ENCODE data around the gene TSPAN18.
A peak's percentile ranks its signal among the peaks of the same experiment; 100 is the strongest.
"Not testable (repeated sequence)": the region's sequence is repeated elsewhere in the genome, so short reads cannot be mapped to it uniquely, and the experiment has no call there.

The TSPAN18 gene

DNA sequence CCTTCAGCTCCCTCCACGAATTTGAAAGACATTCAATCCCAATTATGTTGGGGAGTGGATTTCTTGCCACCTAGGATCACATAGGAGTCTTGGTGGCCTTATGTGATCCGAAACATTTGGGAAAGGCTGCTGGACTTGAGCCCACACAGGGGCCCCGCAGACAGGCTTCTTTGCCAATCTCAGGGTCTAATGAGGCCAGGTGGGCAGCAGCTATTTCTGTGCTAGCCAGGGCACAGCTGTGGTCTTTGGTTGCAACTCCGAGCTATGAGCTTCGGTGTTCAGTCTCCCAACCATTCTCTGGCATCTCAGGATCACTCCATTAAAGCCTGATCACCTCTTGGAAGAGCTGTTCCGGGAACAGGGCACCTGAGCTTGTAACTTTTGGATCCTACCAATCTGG is 139.5 kb downstream of the TSPAN18 start:
- Histone ChIP-seq H3K4me3 (replicated peaks; ENCODE audit: low read depth, low read length) (no peak overlapping the region), H3K36me3 (ENCODE audit: control insufficient read depth, insufficient read depth, low read length) (no peaks in the 10 kb centered on the region), H3K27me3 (replicated peaks; ENCODE audit: control insufficient read depth, insufficient read depth, low read length) (no peaks in the 10 kb centered on the region)
- no peak for DNase-seq (ENCODE audit: extremely low read depth, insufficient read length)
- TF ChIP-seq, protein P1, sequence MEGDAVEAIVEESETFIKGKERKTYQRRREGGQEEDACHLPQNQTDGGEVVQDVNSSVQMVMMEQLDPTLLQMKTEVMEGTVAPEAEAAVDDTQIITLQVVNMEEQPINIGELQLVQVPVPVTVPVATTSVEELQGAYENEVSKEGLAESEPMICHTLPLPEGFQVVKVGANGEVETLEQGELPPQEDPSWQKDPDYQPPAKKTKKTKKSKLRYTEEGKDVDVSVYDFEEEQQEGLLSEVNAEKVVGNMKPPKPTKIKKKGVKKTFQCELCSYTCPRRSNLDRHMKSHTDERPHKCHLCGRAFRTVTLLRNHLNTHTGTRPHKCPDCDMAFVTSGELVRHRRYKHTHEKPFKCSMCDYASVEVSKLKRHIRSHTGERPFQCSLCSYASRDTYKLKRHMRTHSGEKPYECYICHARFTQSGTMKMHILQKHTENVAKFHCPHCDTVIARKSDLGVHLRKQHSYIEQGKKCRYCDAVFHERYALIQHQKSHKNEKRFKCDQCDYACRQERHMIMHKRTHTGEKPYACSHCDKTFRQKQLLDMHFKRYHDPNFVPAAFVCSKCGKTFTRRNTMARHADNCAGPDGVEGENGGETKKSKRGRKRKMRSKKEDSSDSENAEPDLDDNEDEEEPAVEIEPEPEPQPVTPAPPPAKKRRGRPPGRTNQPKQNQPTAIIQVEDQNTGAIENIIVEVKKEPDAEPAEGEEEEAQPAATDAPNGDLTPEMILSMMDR (IDR thresholded peaks at IDR 0.05; ENCODE audit: insufficient read depth, low read length, poor library complexity, severe bottlenecking) = no peak

DNA sequence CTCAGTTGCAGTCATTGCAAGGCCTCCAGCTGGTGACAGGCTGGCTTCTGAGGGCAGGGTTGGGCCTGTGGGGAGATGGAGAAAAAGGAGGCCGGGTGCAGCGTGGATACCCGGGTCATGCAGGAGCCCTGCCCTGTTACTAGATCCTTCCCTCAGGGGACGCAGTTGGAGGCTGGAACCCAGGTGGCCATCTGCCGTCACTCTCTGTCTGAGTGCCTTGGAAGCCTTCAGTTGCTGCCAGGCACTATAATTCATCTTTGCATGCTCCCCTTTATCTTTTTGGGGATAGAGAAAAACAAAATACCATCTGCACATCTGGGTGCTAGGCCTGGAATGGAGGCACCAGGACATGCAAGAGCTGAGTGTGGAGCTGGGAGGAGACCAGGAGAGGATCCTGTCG is 141.3 kb downstream of the TSPAN18 start:
- H3K36me3 ChIP-seq (ENCODE audit: control insufficient read depth, insufficient read depth, low read length) = no peaks in the 10 kb centered on the region
- no peak overlapping the region for H3K4me3 ChIP-seq (replicated peaks; ENCODE audit: low read depth, low read length)
- TF ChIP-seq, protein P1 (IDR thresholded peaks at IDR 0.05; ENCODE audit: insufficient read depth, low read length, poor library complexity, severe bottlenecking) = no peak
- DNase-seq (ENCODE audit: extremely low read depth, insufficient read length) = no peak
- H3K27me3 ChIP-seq (replicated peaks; ENCODE audit: control insufficient read depth, insufficient read depth, low read length) = no peaks in the 10 kb centered on the region

DNA sequence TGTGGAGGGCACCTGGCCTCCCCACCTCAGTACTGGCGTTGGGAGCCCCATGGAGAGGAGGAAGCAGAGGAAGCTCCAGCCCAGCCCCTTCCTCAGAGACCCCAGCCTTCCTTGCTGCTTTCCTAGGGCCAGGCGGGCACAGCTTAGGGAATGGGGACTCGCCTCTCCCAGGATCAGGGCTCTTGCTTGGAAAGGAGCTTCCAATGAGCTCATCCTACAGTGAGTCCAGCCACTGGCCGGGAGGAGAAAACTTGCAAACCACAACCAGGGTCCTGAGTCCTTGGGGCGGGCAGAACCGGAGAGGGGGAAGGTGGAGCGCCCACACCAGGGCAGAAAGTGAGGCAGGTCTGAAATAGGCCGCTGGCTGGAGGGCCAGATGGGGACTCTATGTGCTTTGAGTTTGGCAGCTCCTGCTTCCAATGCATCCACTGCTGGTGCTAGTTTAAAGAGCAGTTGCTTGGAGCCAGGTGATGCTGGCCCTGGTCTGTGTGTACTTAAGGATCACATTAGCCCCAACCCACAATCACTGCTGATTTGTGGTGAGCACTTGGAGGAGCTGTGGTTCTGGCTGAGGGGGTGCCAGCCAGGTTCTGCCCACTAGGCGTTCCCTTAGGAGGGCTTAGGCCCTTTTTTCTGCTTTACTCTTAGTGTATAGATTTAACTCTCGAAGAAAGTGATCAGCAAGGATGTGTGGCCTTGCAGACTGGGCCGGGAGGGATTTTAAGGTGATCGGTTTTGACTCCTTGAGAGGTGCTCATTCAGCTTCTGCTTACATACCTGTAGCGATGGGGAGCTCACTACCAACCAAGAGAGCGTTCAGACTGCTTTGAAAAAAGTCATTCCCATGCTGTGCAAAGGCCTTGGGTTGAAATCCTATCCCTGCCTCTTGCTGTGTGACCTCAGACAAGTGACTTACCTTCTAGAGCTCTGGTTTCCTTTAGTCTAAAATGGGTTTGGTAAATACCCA is 142.0 kb downstream of the TSPAN18 start:
- H3K27me3 ChIP-seq (replicated peaks; ENCODE audit: control insufficient read depth, insufficient read depth, low read length) = no peaks in the 10 kb centered on the region
- no peaks in the 10 kb centered on the region for H3K36me3 ChIP-seq (ENCODE audit: control insufficient read depth, insufficient read depth, low read length)
- no peak overlapping the region for H3K4me3 ChIP-seq (replicated peaks; ENCODE audit: low read depth, low read length)
- TF ChIP-seq, protein P1 (IDR thresholded peaks at IDR 0.05; ENCODE audit: insufficient read depth, low read length, poor library complexity, severe bottlenecking) = no peak
- DNase-seq (ENCODE audit: extremely low read depth, insufficient read length) = no peak

DNA sequence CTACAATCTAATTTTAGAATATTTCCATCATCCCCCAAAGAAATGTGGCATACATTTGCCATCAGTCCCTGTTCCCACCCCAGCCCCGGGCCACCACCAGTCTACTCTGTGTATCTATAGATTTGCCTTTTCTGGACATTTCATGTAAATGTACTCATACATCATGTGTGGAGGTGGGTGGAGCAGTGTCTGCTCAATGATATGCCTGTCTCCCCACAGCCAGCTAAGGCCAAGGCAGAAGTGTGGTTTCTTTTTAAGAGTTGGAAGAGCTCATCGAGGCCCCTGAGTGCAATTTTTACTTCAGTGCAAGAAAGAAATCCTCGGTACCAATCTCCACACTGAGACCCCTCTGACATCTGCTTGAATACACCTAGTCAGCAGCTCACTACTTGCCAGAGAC is 143.4 kb downstream of the TSPAN18 start:
- TF ChIP-seq, protein P1 (IDR thresholded peaks at IDR 0.05; ENCODE audit: insufficient read depth, low read length, poor library complexity, severe bottlenecking) = no peak
- H3K27me3 ChIP-seq (replicated peaks; ENCODE audit: control insufficient read depth, insufficient read depth, low read length) = no peaks in the 10 kb centered on the region
- DNase-seq (ENCODE audit: extremely low read depth, insufficient read length) = no peak
- no peak overlapping the region for H3K4me3 ChIP-seq (replicated peaks; ENCODE audit: low read depth, low read length)
- H3K36me3 ChIP-seq (ENCODE audit: control insufficient read depth, insufficient read depth, low read length) = no peaks in the 10 kb centered on the region

DNA sequence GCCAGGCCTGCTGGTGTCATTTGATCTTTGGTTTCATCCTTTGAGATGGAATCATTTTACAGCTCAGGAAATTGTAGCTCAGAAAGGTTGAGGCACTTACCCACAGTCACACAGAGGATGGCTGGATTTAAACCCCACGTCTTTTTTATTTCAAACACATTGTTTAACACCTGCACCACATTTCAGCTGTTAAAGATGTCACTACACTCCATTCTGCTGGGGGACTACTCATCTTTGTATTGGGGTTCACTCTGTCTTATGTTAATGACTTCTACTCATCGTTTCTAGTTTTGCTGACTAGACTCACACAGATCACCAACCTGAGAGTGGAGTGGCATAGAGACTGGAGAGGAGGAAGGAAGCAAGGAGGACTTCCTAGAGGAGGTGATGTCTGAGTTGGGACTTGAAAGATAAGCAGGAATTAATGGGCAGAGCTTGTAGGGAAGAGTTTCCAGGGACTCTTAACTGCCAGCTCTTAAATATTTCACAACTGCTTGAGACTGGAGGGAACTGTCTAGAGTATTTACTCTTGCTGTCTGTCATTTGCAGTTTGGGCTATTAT is 143.9 kb downstream of the TSPAN18 start:
- Histone ChIP-seq H3K27me3 (replicated peaks; ENCODE audit: control insufficient read depth, insufficient read depth, low read length) (no peaks in the 10 kb centered on the region), H3K4me3 (replicated peaks; ENCODE audit: low read depth, low read length) (no peak overlapping the region), H3K36me3 (ENCODE audit: control insufficient read depth, insufficient read depth, low read length) (no peaks in the 10 kb centered on the region)
- TF ChIP-seq, protein P1 (IDR thresholded peaks at IDR 0.05; ENCODE audit: insufficient read depth, low read length, poor library complexity, severe bottlenecking) = no peak
- no peak for DNase-seq (ENCODE audit: extremely low read depth, insufficient read length)

DNA sequence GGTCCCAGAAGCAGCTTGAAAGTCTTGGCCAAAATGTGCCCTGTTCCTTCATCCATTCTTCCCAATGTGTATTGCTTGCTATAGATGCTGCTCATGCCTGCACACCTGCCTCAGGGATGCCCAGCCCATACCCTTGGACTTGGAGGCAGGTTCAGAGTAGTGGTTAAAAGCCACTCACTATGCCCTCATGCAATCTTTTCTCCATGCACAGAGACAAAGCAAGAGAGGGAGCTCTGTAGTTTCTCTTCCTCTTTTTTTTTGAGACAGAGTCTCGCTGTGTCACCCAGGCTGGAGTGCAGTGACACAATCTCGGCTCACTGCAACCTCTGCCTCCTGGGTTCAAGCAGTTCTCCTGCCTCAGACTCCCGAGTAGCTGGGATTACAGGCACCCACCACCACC is 144.9 kb downstream of the TSPAN18 start:
- H3K36me3 ChIP-seq (ENCODE audit: control insufficient read depth, insufficient read depth, low read length); H3K27me3 ChIP-seq (replicated peaks; ENCODE audit: control insufficient read depth, insufficient read depth, low read length); H3K4me3 ChIP-seq (replicated peaks; ENCODE audit: low read depth, low read length): not testable (repeated sequence)
- DNase-seq (ENCODE audit: extremely low read depth, insufficient read length) = peak; percentile 43

Measured in GM06990 (cell line).